ENCODE results near the gene INSYN1.

DNA sequence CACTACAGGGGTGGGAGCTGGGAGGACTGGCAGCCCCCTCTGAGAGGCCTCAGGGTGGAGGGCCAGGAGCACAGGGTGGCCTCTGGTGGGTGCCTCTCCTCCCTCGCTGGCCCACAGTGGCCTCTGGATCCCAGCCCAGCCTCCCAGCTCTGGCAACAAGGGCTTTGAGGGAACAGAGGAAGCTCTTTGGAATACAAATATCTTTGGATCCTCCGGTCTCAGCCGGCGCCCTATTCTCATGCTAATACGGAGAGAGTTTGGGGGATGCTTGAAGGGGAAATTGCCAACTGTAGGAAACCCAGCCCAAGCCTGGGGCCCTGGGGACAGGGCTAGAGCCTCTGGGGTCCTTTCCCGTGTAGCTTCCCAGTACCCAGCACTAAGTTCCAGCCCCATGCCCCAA lies 33.4 kb upstream of the INSYN1 start:
- TF ChIP-seq CTCF (conservative IDR thresholded peaks at IDR 0.05; ENCODE audit: low read length) (no peak), EZH2phosphoT487 (IDR thresholded peaks at IDR 0.05; ENCODE audit: borderline replicate concordance, low read depth, low read length) (no peak)
